Rectal smooth muscle tissue (tissue), 1 donor: Measurements from ENCODE around the gene ADAMTS13.

Source experiments
- H3K27ac ChIP-seq: one replicate; pipeline ENCODE4 v1.7.0; 2013; ENCODE audit warnings: low read depth, low read length, inconsistent platforms
- H3K27me3 ChIP-seq: one replicate; pipeline ENCODE4 v1.7.0; 2013; ENCODE audit warnings: low read length; ENCODE audit not compliant: control insufficient read depth, insufficient read depth
- H3K36me3 ChIP-seq: one replicate; pipeline ENCODE4 v1.7.0; 2013; ENCODE audit warnings: low read length; ENCODE audit not compliant: control insufficient read depth, insufficient read depth
- H3K4me1 ChIP-seq: one replicate; pipeline ENCODE4 v1.7.0; 2013; ENCODE audit warnings: low read length; ENCODE audit not compliant: control insufficient read depth, insufficient read depth
- H3K4me3 ChIP-seq: one replicate; pipeline ENCODE4 v1.7.0; 2013; ENCODE audit warnings: low read length
- H3K9ac ChIP-seq: one replicate; pipeline ENCODE4 v1.7.0; 2013; ENCODE audit warnings: low read length

The ADAMTS13 gene

DNA sequence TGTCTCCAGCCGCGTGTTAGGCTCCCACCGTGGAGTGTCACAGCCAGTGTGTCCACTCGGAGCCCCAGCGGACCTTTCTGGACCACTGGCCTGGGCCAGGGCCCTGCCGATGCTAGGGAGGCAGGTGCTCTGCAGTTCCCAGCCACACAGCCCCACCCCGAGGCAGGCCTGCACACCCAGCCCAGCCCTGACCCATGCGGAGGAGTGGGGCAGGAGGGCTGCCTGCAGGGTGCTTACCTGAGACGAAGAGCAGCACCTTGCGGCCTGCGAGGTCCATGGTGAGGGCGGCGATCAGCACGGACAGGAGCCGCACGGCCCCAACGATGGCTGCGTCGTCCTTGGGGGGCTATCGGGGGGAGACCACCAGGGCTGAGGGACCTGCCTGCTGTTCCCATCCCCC lies 51.6 kb downstream of the ADAMTS13 start:
- Histone ChIP-seq H3K27me3 (no peaks in the 10 kb centered on the region), H3K9ac (no peak overlapping the region), H3K27ac (no peak overlapping the region), H3K4me3 (no peak overlapping the region), H3K36me3 (peaks cover 2% of the 10 kb centered on the region), H3K4me1 (peaks cover 4% of the 10 kb centered on the region)

DNA sequence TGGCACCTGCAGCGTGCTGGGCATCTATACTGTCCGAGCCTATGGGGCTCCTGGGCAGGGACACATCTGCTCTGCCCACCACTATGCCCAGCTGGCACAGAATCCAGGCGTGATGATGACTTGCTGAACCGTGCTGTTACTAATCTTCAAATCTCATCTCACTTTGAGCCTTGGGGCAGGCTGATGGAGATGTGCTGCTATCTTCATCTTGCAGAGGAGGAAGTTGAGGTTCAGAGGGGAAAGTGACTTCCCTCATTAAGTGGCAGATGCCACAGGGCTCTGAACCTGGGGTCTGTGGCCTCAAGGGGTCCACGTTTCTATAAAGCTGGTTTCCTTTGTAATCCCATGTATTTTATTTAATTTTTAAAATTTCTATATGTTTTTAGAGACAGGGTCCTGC lies 52.0 kb downstream of the ADAMTS13 start:
- H3K36me3 ChIP-seq = peaks cover 2% of the 10 kb centered on the region
- no peak overlapping the region for H3K9ac ChIP-seq
- H3K27me3 ChIP-seq = no peaks in the 10 kb centered on the region
- H3K4me1 ChIP-seq = peaks cover 4% of the 10 kb centered on the region
- H3K27ac ChIP-seq = no peak overlapping the region
- H3K4me3 ChIP-seq = no peak overlapping the region

DNA sequence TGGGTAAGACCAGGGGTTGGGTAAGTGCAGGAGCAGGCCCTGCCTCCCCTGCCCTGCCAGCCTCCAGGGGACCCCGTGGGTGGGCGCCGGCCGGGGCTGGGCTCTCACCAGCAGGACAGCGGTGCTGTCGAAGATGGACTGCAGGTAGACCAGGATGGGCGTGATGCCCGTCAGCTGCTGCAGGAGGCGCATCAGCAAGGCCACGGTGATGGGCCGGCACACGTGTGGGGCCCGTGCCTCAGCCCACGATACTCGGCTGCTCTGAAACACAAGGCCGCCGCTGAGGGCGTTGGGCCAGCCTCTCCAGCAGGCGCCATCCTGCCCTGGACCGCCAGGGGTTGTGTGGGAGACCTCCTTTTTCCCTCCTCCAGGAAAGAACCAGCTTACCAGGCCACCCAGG lies 52.7 kb downstream of the ADAMTS13 start:
- Histone ChIP-seq H3K27ac (no peak overlapping the region), H3K27me3 (no peaks in the 10 kb centered on the region), H3K4me3 (no peak overlapping the region), H3K4me1 (peaks cover 4% of the 10 kb centered on the region), H3K36me3 (peaks cover 2% of the 10 kb centered on the region), H3K9ac (no peak overlapping the region)

DNA sequence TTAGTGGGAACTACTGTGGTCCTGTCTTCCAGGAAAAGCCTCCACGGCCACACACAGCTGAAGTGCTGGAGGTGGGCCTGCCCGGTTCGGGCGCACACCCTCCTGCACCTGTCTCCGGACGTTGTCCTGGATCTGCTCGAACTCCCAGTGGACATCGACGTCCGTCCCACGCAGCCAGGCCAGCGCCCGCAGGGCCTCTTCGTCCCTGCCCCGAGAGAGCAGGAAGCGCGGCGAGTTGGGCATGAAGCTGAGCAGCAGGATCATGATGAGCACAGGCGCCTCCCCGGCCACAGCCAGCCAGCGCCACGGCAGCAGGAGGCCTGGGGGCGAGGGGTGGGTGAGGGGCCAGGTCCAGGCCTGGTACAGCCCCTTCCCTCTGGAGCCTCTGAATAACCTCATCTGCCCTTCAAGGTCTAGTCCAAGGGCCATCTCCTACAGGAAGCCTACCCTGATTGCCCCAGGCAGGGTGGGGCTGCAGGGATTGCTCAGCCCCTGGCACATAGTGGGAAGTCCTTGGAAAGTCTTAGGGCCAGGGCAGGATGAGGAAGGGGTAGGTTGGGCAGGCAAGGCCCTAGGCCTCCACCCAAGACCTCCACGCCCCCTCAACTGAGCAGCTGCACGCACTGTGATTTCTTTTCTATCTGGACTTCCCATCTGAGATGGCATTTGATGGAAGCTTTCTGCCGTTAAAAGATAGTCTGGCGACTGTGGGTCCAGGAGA lies 53.3 kb downstream of the ADAMTS13 start:
- Histone ChIP-seq H3K9ac (no peak overlapping the region), H3K27ac (no peak overlapping the region), H3K4me3 (no peak overlapping the region), H3K36me3 (peaks cover 2% of the 10 kb centered on the region), H3K4me1 (peaks cover 4% of the 10 kb centered on the region), H3K27me3 (no peaks in the 10 kb centered on the region)

DNA sequence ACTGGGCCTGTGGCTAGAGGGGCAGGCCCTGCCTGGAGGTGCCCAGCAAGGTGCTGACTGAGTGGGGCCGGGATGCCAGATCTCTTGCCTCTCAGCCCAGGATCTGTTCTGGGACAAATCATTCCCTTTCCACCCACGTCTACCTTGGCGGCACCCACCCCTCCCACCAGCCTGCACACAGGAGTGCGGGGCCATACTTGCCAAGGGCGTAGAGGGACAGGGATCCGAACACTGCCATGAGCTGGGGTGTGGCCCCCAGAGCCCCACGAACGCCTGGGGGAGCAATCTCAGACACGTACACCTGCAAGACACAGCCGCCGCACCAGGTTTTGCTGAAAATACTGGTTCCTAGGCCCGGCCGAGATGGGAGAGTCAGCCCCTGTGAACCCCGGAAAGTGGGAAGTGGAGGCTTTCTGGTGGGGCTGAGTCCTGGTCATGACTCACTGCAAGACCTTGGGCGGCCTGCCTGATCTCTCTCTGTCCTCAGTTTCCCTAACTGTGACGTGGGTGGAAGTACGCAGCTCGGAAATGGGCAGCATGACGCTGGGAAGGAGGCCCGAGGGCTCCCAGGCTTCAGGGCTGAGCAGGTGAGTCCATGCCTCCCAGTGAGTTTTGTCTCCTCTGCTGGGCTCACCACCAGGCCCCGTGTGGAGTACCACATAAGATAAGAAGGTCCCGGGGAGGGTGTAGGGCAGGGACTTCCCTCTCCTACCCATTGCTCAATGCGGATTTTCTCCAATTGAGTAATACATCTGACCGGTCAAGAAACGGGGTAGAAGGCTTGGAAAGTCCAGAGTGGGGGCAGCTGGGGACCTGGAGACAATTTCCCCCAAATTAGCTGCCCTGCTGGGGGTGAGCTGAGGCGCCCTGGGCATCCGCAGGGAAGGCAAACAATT lies 54.1 kb downstream of the ADAMTS13 start:
- peaks cover 2% of the 10 kb centered on the region for H3K36me3 ChIP-seq
- H3K27me3 ChIP-seq = no peaks in the 10 kb centered on the region
- no peak overlapping the region for H3K4me3 ChIP-seq
- no peak overlapping the region for H3K9ac ChIP-seq
- H3K27ac ChIP-seq = no peak overlapping the region
- H3K4me1 ChIP-seq = peaks cover 4% of the 10 kb centered on the region

DNA sequence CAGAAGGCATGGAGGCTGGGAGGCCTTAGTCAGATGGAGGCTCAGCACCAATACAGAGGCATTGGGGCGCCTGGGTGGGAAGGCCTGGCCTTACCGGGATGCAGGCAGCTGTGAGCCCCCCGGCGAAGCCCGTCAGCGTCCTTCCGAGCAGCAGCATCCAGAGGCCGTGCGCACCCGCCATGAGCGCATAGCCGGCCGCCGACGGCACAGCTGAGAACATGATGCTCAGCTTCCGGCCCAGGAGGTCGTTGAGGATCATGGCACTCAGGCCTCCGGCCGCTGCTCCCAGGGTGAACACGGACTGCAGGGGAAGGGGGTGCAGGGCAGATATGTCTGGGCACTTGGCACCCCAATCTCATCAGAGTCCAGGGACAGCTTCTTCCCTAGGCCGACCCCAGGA lies 54.8 kb downstream of the ADAMTS13 start:
- Histone ChIP-seq H3K27me3 (no peaks in the 10 kb centered on the region), H3K9ac (no peak overlapping the region), H3K36me3 (peaks cover 2% of the 10 kb centered on the region), H3K4me3 (no peak overlapping the region), H3K4me1 (peaks cover 4% of the 10 kb centered on the region), H3K27ac (no peak overlapping the region)

DNA sequence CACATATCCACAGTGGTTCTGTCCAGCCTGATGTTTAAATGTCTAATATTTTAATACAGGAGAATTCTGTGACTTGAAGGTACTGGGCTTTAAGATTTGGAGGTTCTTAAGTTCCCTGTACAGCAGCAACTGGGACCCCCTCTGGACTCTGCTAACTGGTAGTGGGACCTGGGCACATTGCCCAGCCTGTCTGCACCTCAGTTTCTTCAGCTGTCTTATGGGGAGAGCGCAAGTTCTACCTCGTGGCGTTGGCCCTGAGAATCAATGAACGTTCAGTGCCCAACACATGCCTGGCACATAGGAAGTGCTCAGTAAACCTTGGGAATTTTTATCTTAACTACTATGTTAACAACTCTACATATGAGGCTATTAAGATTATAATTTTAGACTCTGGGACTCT lies 55.3 kb downstream of the ADAMTS13 start:
- Histone ChIP-seq H3K36me3 (peaks cover 2% of the 10 kb centered on the region), H3K27ac (no peak overlapping the region), H3K9ac (no peak overlapping the region), H3K4me3 (no peak overlapping the region), H3K27me3 (no peaks in the 10 kb centered on the region), H3K4me1 (peaks cover 4% of the 10 kb centered on the region)

DNA sequence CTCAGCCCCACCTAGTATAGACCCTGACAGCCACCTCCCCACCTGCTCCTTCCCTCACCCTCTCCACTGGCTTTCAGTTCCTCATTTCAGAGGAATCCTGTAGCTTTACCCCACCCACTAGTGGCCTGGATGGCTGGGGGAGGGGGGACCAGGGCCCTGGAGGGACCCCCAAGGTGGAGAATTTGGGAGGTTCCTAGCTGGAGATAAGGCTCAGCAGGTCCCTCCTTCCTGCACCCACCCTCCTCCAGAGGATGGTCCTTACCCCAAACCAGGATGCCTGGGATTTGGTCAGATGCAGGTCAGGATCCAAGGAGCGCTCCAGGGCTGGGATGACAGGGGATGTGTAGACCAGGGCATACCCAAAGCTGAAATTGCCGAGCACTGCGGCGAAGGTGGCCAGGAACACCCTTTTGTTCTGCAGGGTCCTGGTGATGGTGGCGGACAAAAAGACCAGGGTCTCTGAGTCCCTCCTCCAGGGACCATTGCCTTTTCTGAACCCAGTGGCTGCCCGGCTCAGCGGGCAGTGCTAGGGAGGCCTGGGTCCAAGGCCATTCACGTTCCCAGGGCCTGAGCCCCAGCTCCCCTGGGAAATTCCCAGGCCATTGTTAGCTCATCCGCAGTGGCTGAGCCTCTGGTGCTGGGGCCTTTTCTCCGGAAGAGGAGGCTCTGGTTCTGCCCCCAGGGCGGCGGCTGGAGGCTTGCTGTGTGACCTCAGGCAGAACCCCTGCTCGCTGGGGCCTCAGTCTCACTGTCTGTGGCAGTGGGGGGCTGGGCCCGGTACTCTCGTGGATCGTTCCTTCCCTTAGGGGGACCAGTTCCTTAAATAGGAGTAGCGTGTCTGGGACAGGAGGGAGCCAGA lies 56.1 kb downstream of the ADAMTS13 start:
- Histone ChIP-seq H3K27ac (no peak overlapping the region), H3K9ac (no peak overlapping the region)

DNA sequence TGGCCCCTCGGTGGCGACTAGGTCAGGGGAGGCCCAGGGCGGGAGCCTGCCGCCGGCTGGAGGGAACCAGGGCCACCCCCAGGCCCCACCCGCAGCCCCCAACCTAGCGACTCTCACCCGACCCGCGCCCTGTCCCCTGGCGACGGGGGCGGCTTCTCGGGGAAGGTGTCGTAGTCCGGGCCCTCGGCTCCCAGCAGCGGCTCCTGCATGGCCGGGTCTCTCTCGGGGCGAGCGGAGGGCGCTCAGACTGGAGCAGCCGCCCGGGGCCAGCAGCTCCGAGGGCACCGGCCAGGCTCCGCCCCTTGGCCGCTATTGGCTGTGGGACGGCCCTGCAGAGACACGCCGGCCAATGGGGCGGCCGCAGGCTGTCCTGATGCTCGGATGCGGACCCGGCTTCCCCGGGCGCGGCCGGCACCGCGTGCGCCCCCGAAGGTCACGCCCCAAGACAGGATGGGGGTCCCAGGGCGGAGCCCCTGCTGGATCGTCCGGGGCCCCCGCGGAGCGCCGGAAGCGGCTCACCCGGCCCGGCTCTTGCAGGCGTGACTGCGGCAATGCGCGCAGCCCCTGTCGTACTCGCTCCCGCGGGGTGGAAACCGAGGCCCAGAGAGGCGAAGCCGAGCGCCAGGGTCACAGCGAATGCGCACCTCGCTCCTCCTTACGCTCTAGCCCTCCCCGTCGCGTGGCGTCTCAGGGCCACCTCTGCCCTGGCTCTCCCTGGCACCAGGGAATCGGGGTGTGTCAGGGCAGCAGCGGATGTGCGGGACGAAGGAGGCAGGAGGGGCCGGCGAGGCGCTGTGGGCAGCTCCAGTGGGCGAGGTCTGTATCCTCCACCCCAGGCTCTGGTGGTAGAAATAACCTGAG lies 56.9 kb downstream of the ADAMTS13 start, which contains the start of gene SLC2A6:
Gene SLC2A6, minus strand, starts transcription at position 249 of the 861 bp plus-strand sequence. Its CDS starts 40 bp downstream, at position 209.
- Histone ChIP-seq H3K9ac (no peak within 1 kb of the TSS), H3K27me3 (no peaks in the 10 kb centered on the region), H3K36me3 (peaks cover 2% of the 10 kb centered on the region), H3K4me1 (peaks cover 4% of the 10 kb centered on the region), H3K27ac (no peak within 1 kb of the TSS), H3K4me3 (peak within 1 kb of the TSS; percentile 65)

More for the DNA sequence above, 56.1 kb downstream of the ADAMTS13 start:
- no peaks in the 10 kb centered on the region for H3K27me3 ChIP-seq
- H3K36me3 ChIP-seq = peaks cover 2% of the 10 kb centered on the region
- H3K4me3 ChIP-seq = peak overlapping the region; percentile 57
- H3K4me1 ChIP-seq = peaks cover 4% of the 10 kb centered on the region

DNA sequence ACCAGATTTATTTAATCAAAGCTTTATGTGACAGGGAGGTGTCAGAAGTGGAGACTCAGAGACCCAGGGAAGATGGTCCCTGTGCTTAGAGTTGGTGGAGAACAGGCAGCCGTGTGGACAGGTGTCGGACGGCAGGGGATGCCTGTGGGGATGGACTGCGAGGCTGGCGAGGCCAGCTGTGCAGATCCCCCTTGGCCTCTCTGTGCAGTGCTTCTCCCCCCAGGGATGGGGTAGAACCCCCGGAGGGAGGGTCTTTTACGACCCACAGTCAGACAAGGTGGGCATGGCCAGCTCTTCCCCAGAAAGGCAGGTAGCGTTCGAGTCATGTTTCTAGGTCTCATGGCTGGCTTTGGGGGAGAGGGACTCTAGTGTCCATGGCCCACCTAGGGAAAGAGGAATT lies 61.4 kb downstream of the ADAMTS13 start:
- Histone ChIP-seq H3K36me3 (no peaks in the 10 kb centered on the region), H3K27me3 (no peaks in the 10 kb centered on the region), H3K4me1 (peaks cover 1% of the 10 kb centered on the region), H3K27ac (no peak overlapping the region), H3K9ac (no peak overlapping the region), H3K4me3 (no peak overlapping the region)

DNA sequence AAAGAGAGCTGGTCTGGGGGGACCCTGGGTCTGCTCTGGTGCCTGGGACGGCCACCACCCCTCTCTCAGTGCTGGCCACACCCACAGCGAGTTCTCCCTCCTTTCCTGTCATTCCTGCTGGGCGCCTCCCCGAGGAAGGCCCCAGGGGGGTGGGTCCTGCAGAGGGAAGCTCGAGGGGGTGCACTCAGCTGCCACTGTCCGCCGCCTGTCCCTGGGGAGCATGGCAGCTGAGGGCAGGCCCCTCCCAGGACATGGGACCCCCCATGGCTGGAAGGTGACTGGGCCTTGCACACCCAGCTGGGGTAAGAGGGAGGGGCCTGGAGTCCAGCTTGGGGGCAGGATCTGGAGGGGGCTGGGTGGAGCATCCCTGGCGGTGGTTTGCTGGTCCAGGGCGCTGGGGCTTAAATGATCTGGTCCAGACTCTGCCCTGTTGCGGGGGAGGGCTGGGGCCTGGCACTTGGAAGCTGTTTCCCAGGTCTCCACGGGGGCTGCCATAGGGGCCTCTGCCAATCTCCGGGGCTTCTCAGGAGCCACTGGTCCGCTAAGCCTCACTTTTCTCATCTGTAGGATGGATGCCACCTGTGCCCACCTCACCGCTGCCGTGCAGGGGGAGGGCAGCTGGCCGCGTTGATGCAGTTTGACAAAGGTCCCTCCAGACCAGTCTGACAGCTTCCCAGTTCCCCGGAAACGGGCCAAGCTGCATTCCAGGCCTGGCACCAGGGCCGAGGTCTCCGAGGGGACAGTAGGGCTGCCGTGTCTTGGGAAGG lies 62.7 kb downstream of the ADAMTS13 start:
- Histone ChIP-seq H3K9ac (no peak overlapping the region), H3K4me1 (no peaks in the 10 kb centered on the region), H3K4me3 (no peak overlapping the region), H3K27ac (no peak overlapping the region), H3K36me3 (no peaks in the 10 kb centered on the region), H3K27me3 (no peaks in the 10 kb centered on the region)
